Measurements from ENCODE around the gene ZNF75A.

The ZNF75A gene

DNA sequence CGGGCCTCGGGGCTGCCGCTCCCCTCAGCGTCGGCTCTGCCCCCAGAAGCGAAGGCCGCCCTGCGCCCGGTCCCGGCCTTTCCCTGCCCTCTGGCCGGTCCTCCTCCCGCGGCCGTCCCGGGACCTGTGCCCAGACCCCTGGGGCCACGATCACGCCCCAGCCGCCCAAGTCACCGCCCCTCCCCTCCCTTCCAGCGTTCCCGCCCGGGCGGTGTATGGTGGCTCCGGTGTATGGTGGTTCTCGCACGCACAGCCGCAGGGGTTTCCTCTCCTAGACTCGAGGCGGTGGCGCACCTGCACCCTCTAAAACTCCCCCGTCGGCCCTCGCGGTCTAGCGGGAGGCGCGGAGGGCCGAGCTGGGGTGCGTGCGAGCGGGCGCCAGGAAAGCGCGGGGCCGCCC lies 10.1 kb upstream of the ZNF75A start:
- peaks cover 3% of the 10 kb centered on the region for H3K4me1 ChIP-seq (ENCODE audit: control insufficient read depth, insufficient read depth, low read length)
- peaks cover 36% of the 10 kb centered on the region for H3K9me3 ChIP-seq (replicated peaks; ENCODE audit: low read length)
- H3K9ac ChIP-seq (ENCODE audit: low read depth, low read length): no peak overlapping the region
- no peak overlapping the region for H3K4me3 ChIP-seq (ENCODE audit: low read length)
- no peaks in the 10 kb centered on the region for H3K27me3 ChIP-seq (ENCODE audit: control insufficient read depth, insufficient read depth, low read length)
- peaks cover 66% of the 10 kb centered on the region for H3K36me3 ChIP-seq (ENCODE audit: insufficient read depth, low read length)
- no peak overlapping the region for H3K4me2 ChIP-seq (ENCODE audit: low read length)

DNA sequence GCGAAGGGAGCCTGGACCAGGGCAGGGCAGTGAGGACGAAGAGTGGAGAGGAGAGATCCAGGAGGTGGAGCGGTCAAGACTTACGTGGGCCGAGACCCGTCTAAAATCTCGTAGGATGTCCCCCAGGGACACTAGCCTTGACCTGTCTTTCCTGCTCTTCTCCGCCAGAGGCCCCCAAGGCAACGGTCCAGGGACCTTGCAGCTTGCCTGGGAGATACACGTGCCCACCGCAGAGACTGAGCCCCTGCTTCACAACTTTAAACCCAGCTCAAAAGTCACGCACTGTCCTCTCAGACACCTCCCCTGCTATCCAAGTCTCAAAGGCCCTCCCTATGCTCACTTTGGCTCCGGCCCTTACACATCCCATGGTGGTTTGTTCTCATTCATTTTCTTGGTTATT lies 9.5 kb upstream of the ZNF75A start:
- Histone ChIP-seq H3K27me3 (ENCODE audit: control insufficient read depth, insufficient read depth, low read length) (no peaks in the 10 kb centered on the region), H3K9ac (ENCODE audit: low read depth, low read length) (no peak overlapping the region), H3K4me1 (ENCODE audit: control insufficient read depth, insufficient read depth, low read length) (peaks cover 3% of the 10 kb centered on the region), H3K36me3 (ENCODE audit: insufficient read depth, low read length) (peaks cover 66% of the 10 kb centered on the region), H3K4me3 (ENCODE audit: low read length) (no peak overlapping the region), H3K9me3 (replicated peaks; ENCODE audit: low read length) (peaks cover 30% of the 10 kb centered on the region), H3K4me2 (ENCODE audit: low read length) (no peak overlapping the region)

DNA sequence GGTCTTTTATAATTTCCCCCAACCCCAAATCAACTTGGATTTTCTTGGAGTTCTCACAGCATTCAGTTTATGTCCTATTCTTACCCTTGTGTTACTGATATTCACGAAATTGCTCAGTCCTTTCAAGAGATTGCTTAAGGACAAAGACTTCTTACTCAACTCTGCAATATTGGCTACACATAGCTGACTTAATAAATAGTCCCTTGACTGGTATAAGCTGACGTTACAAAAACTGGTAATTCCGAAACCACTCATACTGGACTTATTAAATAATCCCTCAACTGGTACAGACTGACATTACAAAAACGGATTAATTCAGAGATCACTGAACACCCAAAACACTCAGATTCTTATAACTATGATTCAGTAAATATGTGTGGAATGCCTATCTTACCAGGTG lies 927 bp upstream of the ZNF75A start:
- Histone ChIP-seq H3K9ac (ENCODE audit: low read depth, low read length) (peak overlapping the region; percentile 90), H3K9me3 (replicated peaks; ENCODE audit: low read length) (peaks cover 19% of the 10 kb centered on the region), H3K4me1 (ENCODE audit: control insufficient read depth, insufficient read depth, low read length) (peaks cover 10% of the 10 kb centered on the region), H3K27me3 (ENCODE audit: control insufficient read depth, insufficient read depth, low read length) (no peaks in the 10 kb centered on the region), H3K4me2 (ENCODE audit: low read length) (peak overlapping the region; percentile 82), H3K36me3 (ENCODE audit: insufficient read depth, low read length) (peaks cover 53% of the 10 kb centered on the region), H3K4me3 (ENCODE audit: low read length) (peak overlapping the region; percentile 83)

DNA sequence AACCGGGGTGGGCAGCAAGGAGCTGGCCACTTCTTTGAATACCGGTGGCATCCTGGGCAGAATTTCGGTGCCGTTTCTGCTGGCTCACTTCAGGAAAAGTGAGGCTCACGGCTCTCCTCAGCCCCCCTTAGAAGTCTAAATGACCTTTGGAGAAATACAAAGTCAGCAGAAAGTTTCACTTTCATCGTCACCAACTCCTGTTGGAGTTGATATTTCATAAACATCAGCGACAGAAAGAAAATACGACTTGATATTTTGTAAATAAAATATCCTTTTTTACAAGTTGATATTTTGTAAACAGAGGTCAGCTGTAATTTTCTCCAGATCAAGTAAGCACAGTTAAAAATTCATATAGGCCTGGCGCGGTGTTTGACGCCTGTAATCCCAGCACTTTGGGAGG lies 781 bp downstream of the ZNF75A start:
- Histone ChIP-seq H3K36me3 (ENCODE audit: insufficient read depth, low read length) (peaks cover 48% of the 10 kb centered on the region), H3K9ac (ENCODE audit: low read depth, low read length) (peak overlapping the region; percentile 90), H3K9me3 (replicated peaks; ENCODE audit: low read length) (peaks cover 21% of the 10 kb centered on the region), H3K27me3 (ENCODE audit: control insufficient read depth, insufficient read depth, low read length) (no peaks in the 10 kb centered on the region), H3K4me2 (ENCODE audit: low read length) (peak overlapping the region; percentile 82), H3K4me3 (ENCODE audit: low read length) (peak overlapping the region; percentile 83), H3K4me1 (ENCODE audit: control insufficient read depth, insufficient read depth, low read length) (peaks cover 10% of the 10 kb centered on the region)

DNA sequence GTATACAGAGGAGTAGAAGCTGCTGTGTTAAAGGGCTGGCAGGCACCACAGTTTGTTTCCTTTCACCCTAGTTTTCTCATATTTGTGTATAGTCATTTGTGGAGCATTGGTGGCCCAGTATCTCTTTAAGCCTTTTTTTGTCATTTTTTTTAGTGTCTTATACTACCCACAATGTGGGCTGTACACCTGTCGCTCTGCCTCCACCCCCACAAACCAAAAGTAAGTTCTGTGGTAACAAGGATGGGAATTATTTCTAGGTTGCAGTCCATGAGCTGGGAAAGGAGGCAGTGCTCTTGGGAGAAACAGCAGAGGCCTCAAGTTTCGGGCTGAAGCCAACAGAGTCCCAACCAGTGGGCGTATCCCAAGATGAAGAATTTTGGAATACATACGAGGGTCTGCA lies 6.2 kb downstream of the ZNF75A start:
- H3K27me3 ChIP-seq (ENCODE audit: control insufficient read depth, insufficient read depth, low read length): no peaks in the 10 kb centered on the region
- no peak overlapping the region for H3K4me3 ChIP-seq (ENCODE audit: low read length)
- no peaks in the 10 kb centered on the region for H3K4me1 ChIP-seq (ENCODE audit: control insufficient read depth, insufficient read depth, low read length)
- no peak overlapping the region for H3K4me2 ChIP-seq (ENCODE audit: low read length)
- peaks cover 76% of the 10 kb centered on the region for H3K36me3 ChIP-seq (ENCODE audit: insufficient read depth, low read length)
- H3K9ac ChIP-seq (ENCODE audit: low read depth, low read length): no peak overlapping the region
- H3K9me3 ChIP-seq (replicated peaks; ENCODE audit: low read length): peaks cover 35% of the 10 kb centered on the region

DNA sequence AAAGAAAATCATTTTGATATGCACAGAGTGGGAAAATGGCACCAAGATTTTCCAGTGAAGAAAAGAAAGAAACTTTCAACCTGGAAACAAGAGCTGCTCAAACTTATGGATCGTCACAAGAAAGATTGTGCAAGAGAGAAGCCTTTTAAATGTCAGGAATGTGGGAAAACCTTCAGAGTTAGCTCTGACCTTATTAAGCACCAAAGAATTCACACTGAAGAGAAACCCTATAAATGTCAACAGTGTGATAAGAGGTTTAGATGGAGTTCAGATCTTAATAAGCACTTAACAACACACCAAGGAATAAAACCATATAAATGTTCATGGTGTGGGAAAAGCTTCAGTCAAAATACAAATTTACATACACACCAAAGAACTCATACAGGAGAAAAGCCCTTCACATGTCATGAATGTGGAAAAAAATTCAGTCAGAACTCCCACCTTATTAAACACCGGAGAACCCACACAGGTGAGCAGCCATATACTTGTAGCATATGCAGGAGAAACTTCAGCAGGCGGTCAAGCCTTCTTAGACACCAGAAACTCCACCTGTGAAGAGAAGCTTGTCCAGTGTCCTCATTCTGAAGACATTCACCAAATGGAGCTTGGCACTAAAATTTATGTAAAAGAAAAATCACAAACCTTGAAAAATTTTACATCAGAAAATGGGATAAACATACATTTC lies 12.2 kb downstream of the ZNF75A start:
- Histone ChIP-seq H3K4me1 (ENCODE audit: control insufficient read depth, insufficient read depth, low read length) (no peaks in the 10 kb centered on the region), H3K9ac (ENCODE audit: low read depth, low read length) (no peak overlapping the region), H3K4me3 (ENCODE audit: low read length) (no peak overlapping the region), H3K36me3 (ENCODE audit: insufficient read depth, low read length) (peaks cover 66% of the 10 kb centered on the region), H3K9me3 (replicated peaks; ENCODE audit: low read length) (peaks cover 64% of the 10 kb centered on the region), H3K27me3 (ENCODE audit: control insufficient read depth, insufficient read depth, low read length) (no peaks in the 10 kb centered on the region), H3K4me2 (ENCODE audit: low read length) (no peak overlapping the region)

DNA sequence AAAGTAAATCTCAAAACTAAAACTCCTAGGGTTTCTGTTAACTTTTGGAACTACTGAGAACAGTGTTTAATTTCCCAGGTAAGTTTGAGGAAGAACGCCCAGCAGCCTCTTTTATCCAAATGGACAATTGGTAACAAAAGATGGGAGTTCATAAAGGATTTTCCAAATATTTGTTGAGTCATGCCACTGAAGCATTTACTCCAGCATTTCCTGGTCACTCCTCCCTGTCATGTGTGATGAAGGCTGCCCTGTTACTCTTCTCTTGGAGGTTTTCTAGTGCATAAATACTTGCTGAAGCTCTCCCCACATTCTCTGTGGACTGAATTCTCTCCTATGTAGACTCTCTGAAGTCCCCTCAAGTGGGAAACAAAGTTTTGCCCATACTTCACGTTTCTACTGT lies 16.5 kb downstream of the ZNF75A start:
- Histone ChIP-seq H3K4me3 (ENCODE audit: low read length) (no peak overlapping the region), H3K9me3 (replicated peaks; ENCODE audit: low read length) (peaks cover 41% of the 10 kb centered on the region), H3K4me1 (ENCODE audit: control insufficient read depth, insufficient read depth, low read length) (no peaks in the 10 kb centered on the region), H3K9ac (ENCODE audit: low read depth, low read length) (no peak overlapping the region), H3K27me3 (ENCODE audit: control insufficient read depth, insufficient read depth, low read length) (no peaks in the 10 kb centered on the region), H3K36me3 (ENCODE audit: insufficient read depth, low read length) (peaks cover 25% of the 10 kb centered on the region), H3K4me2 (ENCODE audit: low read length) (no peak overlapping the region)

DNA sequence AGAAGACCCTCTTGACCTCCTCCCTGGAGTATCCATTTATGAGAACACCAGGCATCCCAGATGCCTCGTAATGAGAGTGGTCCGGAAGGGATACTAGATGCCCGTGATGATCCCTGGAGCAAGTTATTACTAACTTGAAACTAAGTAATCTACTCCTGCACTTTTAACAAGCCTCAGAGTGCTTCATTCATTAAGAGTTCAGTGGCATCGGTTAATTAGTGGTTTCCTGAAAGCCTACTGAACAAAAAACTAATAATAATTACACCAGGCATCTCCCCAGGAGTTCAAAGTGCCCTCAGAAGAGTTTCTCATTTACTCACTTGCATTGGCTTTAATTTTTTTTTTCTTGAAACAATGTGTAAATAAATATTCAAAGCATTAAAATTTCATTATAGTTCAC lies 22.2 kb downstream of the ZNF75A start:
- Histone ChIP-seq H3K9me3 (replicated peaks; ENCODE audit: low read length) (no peaks in the 10 kb centered on the region), H3K9ac (ENCODE audit: low read depth, low read length) (no peak overlapping the region), H3K36me3 (ENCODE audit: insufficient read depth, low read length) (no peaks in the 10 kb centered on the region), H3K4me2 (ENCODE audit: low read length) (no peak overlapping the region), H3K4me3 (ENCODE audit: low read length) (no peak overlapping the region), H3K27me3 (ENCODE audit: control insufficient read depth, insufficient read depth, low read length) (peaks cover 3% of the 10 kb centered on the region), H3K4me1 (ENCODE audit: control insufficient read depth, insufficient read depth, low read length) (no peaks in the 10 kb centered on the region)

DNA sequence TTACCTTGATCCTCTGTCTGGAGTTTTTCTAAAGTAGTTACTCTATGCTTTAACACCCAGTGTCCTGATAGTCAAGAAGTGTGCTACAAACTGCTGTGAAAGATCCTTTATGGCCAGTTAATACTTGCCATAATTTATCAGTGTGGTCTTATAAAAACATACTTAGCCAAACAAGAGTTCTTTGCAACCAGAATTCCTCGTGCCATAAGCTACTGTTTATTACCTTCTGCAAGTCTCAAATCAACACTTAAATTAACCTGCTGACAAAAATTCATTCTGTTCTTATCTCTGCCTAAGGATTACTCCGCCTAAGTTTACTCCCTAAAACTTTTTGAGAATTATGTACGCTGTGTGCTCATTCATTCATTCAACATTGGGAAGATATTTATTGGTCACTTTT lies 22.8 kb downstream of the ZNF75A start:
- Histone ChIP-seq H3K9ac (ENCODE audit: low read depth, low read length) (no peak overlapping the region), H3K4me1 (ENCODE audit: control insufficient read depth, insufficient read depth, low read length) (no peaks in the 10 kb centered on the region), H3K4me2 (ENCODE audit: low read length) (no peak overlapping the region), H3K36me3 (ENCODE audit: insufficient read depth, low read length) (no peaks in the 10 kb centered on the region), H3K27me3 (ENCODE audit: control insufficient read depth, insufficient read depth, low read length) (peaks cover 3% of the 10 kb centered on the region), H3K9me3 (replicated peaks; ENCODE audit: low read length) (no peaks in the 10 kb centered on the region), H3K4me3 (ENCODE audit: low read length) (no peak overlapping the region)

DNA sequence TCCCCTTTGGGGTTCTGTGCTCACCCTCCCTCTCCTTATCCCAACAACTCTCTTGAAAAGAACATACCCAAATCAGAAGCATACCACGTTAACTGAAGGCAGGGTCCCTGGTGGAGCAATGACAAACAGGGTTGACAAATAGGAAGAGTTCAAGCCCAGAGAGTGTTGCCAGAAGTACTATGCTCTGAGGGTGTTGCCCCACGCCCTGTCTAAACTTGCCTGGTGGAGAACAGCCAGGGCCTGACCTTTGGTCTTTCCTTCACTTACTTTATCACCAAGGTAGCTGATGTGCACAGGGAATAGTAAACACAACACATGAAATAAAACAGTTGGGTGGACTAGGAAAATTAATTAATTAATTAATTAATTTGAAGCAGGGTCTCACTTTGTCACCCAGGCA lies 23.3 kb downstream of the ZNF75A start:
- H3K9ac ChIP-seq (ENCODE audit: low read depth, low read length): no peak overlapping the region
- H3K4me1 ChIP-seq (ENCODE audit: control insufficient read depth, insufficient read depth, low read length): no peaks in the 10 kb centered on the region
- H3K36me3 ChIP-seq (ENCODE audit: insufficient read depth, low read length): no peaks in the 10 kb centered on the region
- no peak overlapping the region for H3K4me3 ChIP-seq (ENCODE audit: low read length)
- H3K4me2 ChIP-seq (ENCODE audit: low read length): no peak overlapping the region
- no peaks in the 10 kb centered on the region for H3K9me3 ChIP-seq (replicated peaks; ENCODE audit: low read length)
- H3K27me3 ChIP-seq (ENCODE audit: control insufficient read depth, insufficient read depth, low read length): peaks cover 3% of the 10 kb centered on the region

DNA sequence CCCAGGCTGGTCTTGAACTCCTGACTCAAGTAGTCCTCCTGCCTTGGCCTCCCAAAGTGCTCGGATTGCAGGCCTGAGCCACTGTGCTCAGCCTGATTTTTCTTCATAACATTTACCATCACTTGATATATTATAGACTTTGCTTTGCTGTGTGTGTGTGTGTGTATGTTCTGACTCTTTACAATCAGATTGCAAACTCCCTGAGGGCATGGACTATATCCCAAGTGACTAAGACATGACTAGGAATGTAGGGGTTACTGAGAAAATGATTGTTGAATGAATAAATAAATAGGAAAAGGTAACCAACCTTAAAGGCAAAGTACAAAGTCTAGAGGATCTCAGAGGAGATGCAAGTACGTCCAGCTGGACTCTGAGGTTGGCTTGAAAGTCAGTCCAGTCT lies 40.7 kb downstream of the ZNF75A start:
- no peaks in the 10 kb centered on the region for H3K9me3 ChIP-seq (replicated peaks; ENCODE audit: low read length)
- no peak overlapping the region for H3K4me2 ChIP-seq (ENCODE audit: low read length)
- H3K36me3 ChIP-seq (ENCODE audit: insufficient read depth, low read length): no peaks in the 10 kb centered on the region
- peaks cover 8% of the 10 kb centered on the region for H3K27me3 ChIP-seq (ENCODE audit: control insufficient read depth, insufficient read depth, low read length)
- no peak overlapping the region for H3K9ac ChIP-seq (ENCODE audit: low read depth, low read length)
- H3K4me3 ChIP-seq (ENCODE audit: low read length): no peak overlapping the region
- H3K4me1 ChIP-seq (ENCODE audit: control insufficient read depth, insufficient read depth, low read length): no peaks in the 10 kb centered on the region

DNA sequence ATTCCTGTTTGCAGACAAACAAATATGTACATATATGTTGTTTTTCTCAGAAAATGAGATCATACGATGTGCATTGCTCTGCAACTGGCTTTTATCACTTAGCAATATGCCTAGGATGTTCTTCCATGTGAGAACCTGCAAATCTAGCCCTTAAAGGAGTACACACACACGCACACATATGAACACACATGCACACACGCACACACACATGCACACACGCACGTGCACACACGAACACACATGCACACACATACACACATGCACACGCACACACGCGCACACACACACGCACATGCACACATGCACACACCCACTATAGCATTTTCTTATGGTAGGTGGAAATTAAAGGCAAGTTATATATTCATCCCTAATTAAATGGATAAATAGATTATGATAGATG lies 42.3 kb downstream of the ZNF75A start:
- Histone ChIP-seq H3K4me2 (ENCODE audit: low read length) (no peak overlapping the region), H3K9me3 (replicated peaks; ENCODE audit: low read length) (no peaks in the 10 kb centered on the region), H3K4me3 (ENCODE audit: low read length) (no peak overlapping the region), H3K36me3 (ENCODE audit: insufficient read depth, low read length) (no peaks in the 10 kb centered on the region), H3K9ac (ENCODE audit: low read depth, low read length) (no peak overlapping the region), H3K4me1 (ENCODE audit: control insufficient read depth, insufficient read depth, low read length) (no peaks in the 10 kb centered on the region), H3K27me3 (ENCODE audit: control insufficient read depth, insufficient read depth, low read length) (peaks cover 11% of the 10 kb centered on the region)
